GM19467 (cell line): ENCODE data around the gene PTCD1.

ENCODE experiments used
- ATAC-seq: cut with Tn5 transposase; IDR thresholded peaks from one replicate; pipeline ENCODE4 v1.9.1; 2021; ENCODE audit warnings: mild to moderate bottlenecking, moderate library complexity; ENCODE audit not compliant: unreplicated experiment

The PTCD1 gene, protein sequence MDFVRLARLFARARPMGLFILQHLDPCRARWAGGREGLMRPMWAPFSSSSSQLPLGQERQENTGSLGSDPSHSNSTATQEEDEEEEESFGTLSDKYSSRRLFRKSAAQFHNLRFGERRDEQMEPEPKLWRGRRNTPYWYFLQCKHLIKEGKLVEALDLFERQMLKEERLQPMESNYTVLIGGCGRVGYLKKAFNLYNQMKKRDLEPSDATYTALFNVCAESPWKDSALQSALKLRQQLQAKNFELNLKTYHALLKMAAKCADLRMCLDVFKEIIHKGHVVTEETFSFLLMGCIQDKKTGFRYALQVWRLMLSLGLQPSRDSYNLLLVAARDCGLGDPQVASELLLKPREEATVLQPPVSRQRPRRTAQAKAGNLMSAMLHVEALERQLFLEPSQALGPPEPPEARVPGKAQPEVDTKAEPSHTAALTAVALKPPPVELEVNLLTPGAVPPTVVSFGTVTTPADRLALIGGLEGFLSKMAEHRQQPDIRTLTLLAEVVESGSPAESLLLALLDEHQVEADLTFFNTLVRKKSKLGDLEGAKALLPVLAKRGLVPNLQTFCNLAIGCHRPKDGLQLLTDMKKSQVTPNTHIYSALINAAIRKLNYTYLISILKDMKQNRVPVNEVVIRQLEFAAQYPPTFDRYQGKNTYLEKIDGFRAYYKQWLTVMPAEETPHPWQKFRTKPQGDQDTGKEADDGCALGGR

DNA sequence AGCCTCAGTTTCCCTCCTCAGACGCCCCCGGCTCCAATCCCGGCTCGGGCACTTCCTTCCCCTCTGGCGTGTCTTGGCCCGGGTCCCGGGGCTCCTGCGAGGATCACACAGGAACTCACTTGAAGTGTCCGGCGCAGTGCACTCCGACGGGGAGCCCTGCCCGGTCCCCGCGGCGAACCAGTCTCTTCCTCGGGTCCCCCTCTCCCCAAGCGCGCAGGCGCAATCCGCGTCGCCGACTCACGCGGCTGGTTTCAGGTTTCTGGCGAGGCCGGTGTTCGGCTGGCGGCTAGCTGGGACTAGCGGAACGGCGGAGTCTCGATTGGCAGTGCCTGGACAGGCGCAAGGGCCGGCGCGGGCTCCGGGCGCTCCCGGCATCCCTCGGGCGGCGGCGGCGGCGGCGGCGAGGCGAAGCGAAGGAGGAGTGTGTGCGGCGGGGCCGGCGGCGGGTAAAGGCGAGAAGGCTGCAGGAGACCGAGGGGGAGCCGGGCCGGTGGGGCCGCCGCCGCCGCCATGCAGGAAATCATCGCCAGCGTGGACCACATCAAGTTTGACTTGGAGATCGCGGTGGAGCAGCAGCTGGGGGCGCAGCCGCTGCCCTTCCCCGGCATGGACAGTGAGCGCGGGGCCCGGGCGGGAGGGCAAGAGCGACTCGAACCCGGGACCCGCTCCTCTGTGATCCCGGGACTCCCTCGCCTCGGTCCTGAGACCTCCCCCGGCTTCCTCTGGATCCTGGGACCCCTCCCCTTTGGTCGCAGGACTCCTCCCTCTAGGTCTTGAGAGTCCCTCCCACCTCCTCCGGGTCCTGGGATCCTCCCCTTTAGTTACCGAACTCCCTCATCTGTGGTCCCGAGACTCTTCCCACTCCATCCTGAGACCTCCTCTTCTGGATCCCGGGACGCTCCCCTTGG lies at the start of gene PTCD1, which contains the start of gene CPSF4:
Gene PTCD1, minus strand, starts transcription at position 226 of the 908 bp plus-strand sequence. CDS start 3,556 bp downstream, outside the sequence.
Gene CPSF4, plus strand, starts transcription at position 371 of the 908 bp plus-strand sequence. Its CDS starts 140 bp downstream, at position 511.
- peak; percentile 86 for ATAC-seq

DNA sequence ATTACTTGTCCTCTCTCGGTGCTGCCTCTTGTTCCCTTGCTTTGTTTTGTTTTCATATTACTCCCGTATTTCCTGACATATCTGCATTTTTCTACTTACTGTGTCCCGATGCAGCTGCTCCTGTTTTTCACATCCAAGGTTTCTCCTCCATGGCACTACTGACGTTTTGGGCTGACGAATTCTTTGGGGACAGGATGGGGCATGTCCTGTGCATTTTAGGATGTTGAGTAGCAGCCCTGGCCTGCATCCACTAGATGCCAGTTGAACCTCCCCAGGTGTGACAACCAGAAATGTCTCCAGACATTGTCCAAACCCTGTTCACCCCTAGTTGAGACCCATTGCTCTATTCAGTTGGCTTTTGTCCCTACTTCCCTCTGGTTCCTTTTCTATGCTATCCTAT lies 46.5 kb upstream of the PTCD1 start:
- no peak for ATAC-seq

DNA sequence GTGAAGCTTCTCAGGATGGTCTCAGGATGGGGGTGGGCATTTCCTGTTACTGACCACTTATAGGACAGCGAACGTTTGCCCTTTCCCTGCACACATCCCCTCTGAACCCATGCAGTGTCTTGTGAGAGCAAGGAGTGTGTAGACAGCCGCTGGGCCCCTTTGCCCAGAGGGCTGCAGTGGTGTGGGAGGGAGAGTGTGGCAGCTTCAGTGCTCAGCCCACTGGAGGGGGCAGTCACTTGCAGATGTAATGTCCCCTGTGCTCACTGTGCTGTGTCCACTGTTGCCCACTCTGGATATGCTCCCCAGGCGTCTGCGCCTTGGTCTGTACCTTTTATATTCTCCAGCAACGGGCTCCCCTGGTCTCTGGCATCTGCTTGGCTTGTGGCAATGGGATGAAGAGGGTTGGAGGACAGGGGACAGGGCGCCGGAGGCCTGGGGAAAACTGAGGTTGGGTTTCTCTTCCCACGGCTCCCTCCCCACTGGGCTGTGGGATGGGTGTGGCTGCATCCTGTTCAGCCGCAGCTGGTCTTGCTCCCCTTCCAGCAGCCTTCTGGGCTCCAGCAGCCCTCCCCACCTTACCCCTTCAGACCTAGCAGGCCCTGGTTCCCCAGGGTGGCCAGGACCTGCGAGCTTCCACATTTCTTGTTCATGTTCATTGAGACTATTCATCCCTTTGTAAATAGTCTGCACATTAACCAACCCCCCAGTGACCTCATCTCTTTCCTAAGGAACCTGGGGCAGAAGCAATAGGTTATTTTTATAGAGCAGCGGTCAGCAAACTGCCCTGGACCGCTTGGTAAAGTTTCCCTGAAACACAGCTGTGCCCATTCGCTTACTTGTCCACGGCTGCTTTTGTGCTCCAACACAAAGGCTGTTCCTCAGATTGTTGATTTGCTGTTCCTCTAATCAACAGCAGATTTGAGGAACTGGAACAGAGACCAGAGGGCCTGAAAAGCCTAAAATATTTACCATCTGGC lies 40.2 kb upstream of the PTCD1 start:
- ATAC-seq, result no peak

DNA sequence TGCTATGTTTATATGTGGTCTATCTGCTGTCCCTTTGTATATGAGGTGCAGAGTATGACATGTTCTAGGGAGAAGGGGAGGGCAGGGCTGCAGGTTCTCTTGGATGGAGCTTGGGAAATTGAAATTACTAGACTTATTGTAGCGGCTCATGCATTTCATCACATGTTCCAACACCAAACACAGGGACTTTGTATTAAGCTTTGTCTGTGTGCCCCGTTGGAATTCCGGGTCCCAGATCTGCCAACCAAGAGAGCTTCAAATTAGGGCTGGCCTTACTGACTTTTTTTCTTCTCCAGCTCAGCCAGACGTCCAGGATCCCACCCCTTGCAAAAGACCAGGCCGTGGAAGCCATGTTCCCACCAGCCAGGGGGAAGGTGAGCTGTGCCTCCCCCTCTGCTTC lies 37.5 kb upstream of the PTCD1 start:
- no peak for ATAC-seq

DNA sequence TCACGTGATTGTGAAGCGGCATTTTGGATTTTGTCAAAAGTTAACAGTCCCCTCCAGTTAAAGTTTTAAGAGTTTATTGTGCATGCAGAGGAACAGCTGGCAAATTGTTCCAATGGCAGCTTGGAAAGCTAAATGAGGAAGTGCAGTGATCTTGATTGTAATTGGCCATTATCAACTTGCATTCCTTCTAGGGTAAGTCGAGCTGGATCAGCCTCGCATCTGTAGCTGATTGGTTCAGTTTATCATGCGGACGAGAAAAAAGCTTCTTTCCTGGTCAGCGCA lies 34.7 kb upstream of the PTCD1 start:
- ATAC-seq, result no peak

DNA sequence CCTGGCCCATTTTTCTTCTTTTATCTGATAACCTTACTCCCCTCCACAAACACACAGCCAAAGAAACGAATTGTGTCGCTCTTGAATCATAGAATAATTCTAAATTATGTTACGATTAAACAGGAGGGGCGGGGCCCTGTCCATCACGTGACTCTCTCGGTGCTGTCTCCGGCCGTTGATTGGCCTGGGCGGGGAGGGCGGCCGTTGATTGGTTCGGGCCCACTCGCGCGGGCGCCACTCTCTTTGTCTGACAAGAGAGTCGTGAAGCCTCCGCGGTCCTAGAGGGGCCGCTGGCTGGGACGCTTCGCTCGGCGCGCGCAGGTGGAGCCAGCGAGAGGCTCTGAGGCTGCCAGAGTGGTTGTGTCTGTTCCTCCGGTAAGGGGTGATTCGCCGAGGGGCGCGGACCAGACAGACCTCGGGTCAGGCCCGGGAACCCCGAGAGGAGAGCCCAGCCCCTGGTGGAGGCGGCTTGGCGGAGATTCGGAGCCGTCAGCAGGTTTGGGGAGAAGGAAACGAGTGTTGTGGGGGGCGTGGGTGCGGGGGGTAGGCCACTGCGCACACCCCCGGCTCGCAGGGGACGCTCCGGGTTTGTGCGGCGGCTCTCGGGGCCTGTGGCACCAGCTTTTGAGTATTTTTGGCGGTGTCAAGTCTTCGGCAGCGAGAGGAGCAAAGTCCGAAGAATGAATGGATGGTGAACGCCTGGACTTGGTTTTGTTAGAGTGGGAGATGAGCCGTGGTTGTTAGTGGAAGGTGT lies 34.1 kb upstream of the PTCD1 start, which contains the start of gene ZNF789:
Gene ZNF789, plus strand, starts transcription at position 330 of the 754 bp plus-strand sequence. CDS start 3,567 bp downstream, outside the sequence.
- ATAC-seq, result peak; percentile 93

DNA sequence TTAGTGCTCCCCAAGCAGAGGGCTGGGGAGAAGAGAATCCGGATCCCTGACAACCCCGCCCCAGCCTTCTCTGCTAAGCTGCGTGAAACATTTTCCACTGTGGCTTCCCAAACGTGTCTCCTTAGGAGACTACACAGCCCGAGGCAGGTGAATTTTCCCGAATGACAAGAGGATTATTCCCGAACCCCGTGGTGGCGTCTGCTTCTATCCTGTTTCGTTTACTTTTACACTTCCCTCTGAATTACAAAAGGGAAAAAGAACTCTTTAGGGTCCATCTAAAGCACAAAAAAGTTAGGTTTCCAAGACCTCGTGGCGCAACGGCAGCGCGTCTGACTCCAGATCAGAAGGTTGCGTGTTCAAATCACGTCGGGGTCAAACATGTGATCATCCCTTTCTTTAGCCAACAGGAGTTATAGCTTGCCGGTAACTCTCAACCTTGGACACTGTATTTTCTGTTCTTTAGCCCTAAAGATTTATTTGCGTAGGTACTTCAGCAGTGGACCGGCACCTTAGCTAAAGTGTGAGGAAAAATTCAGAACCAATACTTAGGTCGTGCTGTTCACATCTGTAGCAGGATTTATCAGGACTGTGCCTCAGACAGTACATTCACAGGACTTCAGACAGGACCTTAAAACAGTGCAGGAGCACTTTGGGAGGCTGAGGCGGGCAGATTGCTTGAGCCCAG lies 30.9 kb upstream of the PTCD1 start:
- no peak for ATAC-seq

DNA sequence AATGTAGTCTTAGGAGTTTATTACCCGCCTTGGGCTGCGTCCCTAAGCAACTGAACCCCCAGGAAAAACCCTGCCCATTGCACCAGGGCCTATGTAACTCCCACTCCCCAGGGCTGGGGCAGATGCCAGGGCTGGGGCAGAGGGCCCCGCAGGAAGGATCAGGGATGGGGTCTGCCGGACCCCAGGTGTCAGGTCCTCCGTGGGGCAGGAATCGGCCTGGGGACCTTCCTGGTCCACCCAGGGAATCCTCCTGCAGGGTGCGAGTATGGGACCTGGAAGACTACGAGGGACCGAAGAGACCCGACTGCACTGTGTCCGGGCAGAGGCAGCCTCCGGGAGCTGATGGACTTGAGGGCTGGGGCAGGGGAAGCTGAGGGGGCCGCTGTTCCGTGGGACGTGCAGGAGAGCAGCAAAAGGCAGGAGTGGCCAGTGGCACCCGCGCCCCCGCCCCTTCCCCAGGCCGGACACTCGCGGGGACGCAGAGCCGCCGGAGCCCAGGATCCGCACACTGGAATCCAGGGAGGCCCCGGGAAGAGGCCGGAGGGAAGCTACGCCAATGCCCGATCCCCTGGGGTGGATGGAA lies 29.8 kb upstream of the PTCD1 start:
- no peak for ATAC-seq

DNA sequence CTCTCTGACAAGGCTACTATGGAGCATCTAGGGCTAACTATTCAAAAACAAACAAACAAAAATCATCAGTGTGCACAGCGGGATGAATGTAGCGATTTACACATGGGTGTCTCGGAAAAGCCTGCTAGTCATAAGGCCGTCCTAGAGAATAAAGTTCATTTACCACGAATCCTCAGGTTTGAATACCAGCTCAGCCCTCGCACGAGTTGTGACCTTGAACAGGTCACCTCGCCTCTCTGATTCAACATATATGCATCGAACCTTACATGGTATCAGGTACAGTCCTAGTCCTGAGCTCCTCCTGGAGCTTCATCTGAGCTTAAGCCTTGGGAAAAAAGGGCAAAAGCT lies 26.8 kb upstream of the PTCD1 start:
- no peak for ATAC-seq

DNA sequence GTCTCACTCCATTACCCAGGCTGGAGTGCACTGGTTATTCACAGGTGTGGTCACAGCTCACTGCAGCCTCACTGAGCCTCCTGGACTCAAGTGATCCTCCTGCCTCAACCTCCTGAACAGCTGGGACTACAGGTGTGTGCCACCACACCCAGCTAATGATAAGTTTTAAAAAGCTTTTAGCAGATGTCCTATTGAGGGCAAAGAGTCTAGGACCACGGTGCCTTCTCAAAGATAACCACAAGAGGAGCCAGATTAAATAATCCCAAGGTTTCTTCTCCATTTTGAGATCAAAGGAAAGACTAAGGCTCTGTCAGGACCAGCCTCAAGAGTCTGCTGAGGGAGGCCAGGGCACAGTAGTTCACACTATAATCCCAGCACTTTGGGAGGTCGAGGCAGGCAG lies 22.6 kb upstream of the PTCD1 start:
- ATAC-seq, result no peak

DNA sequence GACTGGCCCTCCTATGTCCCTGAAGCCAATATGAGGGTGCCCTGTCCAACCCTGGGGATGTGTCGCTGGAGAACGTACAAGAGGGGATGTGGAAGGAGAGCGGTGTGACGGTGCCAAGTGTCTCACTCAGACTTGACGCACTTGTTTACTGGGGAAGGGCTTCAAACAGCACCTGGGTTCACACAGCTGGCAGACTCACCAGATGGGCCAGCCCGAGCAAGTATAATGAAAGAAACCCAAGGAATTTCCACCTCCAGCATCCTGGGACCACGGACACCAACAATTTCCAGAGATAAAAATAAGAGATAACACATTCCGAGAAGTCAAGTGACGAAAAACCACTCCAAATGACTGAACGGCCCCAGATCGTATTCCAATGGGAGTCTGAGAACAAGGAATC lies 22.1 kb upstream of the PTCD1 start:
- ATAC-seq, result no peak

DNA sequence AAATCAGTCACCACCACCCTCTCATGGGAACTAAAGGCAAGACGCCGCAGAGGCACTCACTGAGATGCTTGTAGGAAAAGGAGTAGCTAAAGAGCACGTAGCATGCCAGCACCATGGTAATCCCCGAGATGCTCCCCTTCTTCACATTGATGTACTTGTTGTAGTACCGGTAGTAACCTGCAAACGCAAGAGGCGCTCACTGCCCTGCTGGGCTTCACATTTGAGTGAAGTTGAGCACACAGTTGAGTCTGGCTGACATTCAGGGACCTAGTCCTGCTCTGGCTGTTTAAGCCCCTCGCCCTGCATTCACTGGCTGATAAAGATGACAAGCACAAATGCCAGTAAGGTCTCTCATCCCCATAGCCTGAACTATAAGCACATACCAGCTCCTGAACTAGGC lies 20.5 kb upstream of the PTCD1 start:
- no peak for ATAC-seq

DNA sequence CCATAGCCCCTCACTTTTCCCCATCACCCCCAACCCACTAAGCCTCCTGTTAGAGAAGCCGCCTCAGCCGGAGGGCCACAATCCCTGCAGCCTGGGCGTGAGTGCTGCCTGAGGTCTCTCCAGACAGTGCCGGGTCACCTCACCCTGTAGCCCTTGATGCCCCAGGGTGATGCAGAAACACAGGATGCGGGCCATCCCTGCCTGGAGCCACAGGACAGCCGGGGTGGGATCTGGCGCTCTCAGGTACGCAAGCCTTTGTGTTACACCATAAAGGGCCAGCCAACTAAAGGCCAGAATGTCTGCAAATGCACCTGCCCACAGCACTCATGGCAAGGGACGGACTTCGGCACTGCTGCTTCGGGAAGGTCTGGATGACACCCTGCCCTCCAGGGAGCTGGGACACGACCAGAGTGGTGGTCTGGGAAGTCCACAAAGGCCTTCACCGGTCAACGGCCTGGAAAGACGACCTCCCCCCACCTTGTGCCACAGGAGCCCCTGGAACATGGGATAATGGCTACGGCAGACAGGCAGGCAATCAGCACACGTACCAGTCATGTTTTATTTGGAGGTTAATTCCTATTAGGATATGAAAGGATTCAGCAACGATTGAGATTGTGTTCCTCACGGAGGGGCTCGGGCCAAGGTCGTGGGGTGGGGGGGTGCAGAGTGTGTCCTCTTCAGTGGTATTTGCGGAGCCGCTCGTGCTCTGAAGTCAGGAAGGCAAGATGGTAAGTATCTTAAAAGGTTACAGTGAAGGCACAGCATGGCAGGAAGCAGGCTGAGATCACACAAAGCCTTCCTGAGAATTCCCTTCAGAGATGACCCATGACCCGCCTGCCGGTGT lies 19.3 kb upstream of the PTCD1 start:
- ATAC-seq, result no peak

DNA sequence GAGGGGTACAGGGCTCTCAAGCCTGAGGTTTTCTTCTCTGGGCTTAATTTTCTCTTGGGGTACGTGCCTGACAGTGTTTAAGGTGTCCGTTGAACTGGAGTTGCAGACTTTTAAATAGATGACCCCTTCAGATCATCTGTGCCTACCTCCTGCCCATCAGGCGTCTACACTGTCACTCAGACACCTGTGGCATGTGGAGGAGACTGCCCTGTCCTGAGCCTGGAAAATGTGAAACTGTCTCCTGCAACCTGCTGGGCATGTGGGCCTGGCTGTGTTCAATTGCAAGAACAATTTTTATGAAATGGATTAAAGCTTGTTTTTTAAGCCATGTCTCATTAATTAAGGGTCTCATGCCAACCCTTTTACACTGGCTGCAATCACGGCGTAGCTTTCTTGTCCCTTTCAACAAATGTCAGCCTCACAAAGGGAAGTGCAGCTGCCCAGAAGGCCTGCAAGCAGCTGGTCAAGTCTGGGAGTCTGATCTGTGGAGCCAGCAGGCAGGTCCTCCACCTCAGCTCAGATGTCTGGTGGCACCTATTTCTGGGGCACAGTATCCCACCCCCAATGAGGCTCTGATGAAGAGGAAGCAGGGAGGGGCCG lies 18.6 kb upstream of the PTCD1 start:
- ATAC-seq, result no peak

DNA sequence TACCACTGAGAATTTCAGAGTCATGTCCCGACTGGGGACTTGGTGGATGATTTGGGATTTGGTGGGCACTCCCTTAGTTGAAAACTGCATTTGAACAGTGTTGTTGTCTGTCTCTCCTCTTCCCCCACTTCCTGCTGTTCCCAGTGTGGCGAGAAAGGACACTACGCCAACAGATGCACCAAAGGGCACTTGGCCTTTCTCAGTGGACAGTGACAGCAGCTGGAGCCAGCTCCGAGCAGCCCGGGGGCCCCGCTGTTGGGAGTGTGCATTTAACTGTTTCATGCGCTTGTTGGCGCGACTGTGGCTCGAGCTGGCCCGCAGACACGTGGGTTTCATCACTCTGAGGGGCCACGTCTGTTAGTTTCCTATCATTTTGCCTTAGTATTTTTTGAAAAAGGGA lies 17.7 kb upstream of the PTCD1 start:
- ATAC-seq, result no peak

DNA sequence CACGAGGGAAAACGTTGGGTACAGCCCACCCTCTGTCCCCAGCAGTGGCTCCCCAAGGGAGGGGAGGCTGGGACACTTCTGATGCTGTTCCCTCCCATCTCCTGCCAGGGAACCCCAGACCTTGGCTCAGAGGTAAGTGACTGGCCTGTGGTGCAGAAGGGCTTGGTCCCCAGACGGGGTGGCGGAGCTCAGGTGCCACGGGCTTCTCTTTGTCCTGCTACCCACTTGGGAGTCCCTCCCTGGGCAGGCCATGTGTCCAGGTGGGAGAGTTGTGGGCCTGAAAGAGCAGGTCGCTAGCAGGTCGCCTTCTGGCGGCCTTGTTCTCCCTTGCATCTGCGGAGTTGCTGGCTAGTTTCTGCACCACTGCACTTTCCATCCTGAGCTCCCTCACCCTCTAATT lies 17.3 kb upstream of the PTCD1 start:
- no peak for ATAC-seq

DNA sequence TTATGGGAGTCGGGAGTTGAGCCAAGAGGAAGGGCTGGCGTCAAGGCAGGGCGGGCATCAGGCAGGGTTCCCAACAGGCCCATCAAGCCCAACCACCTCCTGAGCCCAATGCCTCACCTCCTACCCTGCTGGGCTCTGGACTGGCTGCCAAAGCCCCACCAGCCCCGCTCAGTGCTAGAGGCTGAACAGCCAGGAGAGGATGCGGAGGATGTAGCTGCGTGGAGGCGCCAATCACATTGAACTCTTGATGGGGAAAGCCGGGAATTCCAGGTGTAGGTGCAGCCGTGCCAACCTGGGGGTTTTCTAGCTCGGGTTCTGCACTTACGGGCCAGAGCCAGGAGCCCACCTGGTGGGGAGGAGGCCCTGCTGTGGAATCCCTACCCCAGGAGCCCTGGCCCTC lies 14.5 kb upstream of the PTCD1 start:
- no peak for ATAC-seq
